Measurements from ENCODE around the gene SLC20A1.
"Not testable (repeated sequence)": the region's sequence is repeated elsewhere in the genome, so short reads cannot be mapped to it uniquely, and the experiment has no call there.

The SLC20A1 gene

DNA sequence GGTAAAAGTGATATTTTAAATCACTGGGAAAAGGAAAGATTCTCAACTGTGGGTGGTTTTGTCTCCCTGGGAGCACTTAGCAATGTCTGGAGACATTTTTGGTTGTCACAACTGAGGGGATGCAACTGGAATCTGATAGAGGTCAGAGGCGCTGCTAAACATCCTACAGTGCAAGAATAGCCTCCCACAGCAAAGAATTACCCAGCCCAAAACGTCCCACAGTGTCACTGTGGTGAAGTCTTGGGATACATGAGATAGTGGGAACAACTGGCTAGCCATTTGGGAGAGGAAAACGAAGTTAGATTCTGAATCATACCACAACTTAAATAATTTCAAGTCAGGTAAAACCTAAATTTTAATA lies 38.7 kb downstream of the SLC20A1 start:
- DNase-seq: no peak

DNA sequence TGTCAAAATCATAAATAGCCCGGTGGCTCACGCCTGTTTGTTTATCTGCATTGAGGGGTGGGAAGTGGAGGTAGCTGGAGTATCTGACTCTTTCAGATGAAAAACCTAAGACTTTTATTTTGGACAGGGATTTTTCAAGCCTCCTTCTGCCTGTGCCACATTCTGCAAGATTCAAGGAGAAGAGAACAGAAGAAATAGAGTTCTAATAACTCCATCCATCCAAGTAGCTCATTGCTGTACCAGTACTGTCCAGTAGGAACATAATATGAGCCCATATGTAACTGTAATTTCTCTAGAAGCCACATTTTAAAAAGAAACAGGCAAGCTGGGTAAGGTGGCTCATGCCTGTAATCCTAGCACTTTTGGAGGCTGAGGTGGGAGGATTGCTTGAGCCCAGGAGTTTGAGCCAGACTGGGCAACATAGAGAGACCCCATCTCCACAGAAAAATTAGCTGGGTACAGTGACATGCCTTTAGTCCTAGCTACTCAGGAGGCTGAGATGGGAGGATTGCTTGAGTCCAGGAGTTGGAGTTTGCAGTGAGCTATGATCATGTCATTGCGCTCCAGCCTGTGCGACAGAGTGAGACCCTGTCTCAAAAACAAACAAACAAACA lies 39.6 kb downstream of the SLC20A1 start:
- DNase-seq: no peak

DNA sequence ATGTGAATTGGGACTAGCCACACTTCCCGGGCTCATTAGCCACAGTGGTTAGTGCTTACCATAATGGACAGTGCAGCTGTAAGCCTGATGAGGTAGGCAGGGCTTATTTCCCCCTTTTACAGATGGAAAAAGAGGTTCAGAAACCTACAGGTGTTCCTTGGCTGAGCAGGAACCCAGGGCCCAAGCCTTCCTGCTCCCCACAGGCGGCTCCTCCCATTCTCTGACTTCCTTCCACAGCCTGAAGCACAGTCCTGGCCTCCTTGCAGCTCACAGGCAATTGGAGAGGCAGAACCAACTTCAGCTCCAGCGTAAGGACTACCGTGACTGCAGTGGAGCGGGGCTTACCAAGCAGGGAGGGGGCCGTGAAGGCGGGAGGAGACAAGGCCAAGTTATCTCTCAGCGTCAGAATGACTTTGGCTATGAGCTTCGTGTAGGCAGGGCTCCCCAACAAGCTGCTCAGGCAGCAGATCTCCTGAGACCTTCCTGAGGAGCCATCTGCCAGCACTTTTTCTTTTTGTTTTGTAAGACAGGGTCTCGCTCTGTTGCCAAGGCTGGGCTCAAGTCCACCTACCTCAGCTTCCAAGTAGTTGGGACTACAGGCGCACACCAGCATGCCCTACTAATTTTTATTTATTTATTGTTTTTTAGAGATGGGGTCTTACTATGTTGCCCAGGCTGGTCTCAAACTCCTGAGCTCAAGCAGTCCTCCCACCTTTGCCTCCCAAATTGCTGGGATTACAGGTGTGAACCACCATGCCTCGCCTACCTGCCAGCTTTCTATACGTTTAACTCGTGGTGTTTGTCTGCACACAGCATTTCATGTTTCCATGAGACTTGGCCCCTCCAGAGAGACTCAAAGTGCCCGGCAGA lies 40.8 kb downstream of the SLC20A1 start:
- DNase-seq: no peak

DNA sequence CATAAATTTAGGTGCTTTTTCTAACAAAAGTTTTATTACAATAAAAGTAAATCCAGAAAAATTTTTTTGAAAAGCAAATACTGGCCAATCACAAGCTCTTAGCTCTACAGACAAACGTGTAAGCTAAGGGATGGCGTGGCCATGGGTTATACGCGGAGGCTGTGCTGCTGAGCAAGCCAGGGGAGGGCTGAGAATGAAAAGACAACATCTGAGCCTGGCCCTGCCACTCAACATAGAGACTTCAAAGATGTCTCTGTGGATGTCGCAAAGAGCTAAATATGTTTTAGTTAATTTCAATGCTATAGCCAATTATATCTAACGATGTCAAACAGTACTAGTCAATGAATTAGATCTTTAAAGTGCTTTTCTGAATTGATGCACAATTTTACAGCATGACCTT lies 41.8 kb downstream of the SLC20A1 start:
- DNase-seq: no peak

DNA sequence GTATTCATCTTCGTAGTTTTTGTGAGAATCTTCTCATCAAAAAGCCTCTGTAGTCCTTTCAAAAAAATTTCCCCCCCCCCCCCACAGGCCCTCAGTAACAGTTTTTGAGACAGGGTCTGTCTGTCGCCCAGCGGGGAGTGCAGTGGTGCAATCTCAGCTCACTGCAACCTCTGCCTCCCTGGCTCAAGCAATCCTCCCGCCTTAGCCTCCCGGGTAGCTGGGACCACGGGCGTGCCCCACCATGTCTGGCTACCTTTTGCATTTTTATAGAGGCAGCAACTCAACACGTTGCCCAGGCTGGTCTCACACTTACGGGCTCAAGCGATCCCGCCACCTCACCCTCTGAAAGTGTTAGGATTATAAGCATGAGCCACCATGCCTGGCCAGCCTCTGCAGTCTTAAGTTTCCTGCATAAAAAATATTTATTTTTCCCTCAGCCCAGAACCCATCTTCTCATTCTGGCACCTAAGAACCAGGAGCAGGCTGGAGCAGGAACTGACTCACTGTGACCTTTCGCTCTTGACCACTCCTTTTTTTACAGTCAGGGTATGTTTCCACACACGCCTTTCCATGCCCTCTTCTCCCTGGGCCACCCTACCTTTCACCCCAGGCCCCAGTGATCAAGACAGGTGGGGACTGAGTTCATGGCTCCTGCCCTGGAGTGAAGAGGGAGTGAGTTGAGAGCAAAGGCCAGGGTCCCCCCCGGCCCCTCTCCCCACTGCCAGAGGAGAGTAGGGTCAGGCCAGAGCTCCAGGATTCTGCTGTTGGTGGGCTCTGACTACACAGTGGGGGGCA lies 42.5 kb downstream of the SLC20A1 start:
- DNase-seq: no peak

DNA sequence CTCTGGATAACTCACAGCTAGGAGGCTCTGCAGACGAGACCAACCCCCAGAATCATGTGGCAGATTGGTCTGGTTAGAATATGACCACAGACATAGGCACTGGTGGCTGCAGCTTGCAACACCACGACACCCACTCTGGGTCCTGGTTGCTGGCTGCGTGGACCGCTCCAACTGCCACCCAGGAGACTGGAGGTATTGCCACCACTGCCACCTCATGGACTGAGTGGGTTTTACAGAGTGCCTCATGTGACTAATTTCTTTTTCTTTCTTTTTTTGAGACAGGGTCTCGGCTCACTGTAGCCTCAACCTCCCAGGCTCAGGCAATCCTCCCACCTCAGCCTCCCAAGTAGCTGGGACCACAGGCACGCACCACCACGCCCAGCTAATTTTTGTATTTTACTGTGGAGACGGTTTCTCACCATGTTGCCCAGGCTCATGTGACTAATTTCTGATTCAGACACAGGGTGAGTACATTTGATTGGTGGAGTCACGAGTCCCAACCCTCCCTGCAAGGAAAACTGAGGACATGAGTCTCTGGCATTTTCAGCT lies 45.2 kb downstream of the SLC20A1 start:
- DNase-seq: peak; percentile 67

DNA sequence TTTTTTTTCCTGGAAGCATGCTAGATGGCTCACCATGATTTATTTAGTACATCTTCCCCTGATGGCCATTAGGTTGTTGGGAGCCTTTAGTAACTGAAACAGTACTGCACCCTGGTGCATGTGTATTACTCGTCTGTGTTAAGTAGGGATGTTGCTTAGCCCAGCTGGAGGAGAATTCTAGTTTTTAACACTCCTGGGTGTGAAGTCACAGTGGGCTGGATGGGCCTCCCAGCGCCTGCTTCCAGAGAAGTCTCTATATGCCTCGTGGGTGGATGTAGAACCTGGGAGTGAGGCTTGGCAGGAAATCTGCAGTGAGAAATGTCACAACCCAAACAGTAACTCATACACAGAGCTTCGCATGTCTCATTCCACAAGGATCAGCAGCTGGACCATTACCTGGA lies 46.1 kb downstream of the SLC20A1 start:
- DNase-seq: no peak

DNA sequence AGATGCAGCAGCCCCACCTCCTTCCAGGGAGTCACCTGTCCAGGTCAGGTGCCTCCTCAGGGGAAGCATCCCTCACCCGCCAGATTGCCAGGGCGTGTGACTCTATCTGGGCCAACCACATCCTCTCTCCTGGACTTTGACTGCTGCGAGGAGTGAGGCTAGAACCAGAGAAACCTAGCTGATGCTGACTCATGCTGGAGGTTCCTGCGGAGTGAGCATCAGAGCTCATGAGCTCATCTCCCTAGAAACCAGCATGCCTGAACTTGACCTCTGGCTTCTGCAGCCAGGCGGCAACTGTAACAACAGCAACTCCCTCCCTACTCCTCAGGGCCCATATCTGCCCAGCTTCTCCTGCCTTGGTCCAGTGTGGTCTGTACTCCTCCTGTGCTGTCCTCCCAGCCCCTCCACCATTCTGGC lies 46.8 kb downstream of the SLC20A1 start:
- DNase-seq: peak; percentile 54

DNA sequence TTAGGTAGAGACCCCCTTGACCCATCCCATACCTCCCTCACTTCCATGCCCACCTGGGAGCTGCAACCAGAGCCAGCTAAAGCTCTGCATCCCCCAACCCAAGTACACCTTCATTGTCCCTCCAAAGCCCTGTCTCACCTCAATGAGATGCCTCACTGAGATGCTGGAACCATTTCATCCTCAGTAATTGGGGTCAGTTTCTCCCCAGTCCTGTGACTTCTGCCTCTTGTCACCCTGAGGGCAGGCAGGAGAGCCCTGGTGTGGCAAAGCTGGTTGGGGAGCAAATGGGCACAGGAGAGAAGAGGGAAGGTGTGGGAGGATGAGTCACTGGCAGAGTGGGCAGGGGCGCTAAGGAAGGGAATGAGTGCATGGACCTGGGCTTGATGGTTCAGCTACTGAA lies 47.2 kb downstream of the SLC20A1 start:
- DNase-seq: peak; percentile 62

DNA sequence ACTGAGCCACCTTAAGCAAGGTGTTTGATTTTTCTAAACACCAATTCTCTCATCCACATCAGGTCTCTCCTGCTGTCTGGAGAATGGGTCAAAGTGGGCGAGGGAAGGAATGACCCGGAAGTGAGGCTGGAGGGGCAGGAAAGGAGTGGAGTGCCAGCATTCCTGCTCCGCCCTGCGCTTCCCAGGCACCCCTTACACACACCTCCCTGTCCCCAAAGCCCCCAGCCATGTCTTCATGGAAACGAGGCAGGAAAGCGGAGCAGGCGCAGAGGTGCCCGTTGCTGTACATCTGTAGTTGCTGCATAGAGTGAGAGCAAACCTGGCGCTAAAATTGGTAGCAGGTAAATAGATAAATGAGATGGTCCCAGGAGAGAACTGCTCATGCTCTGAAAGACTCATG lies 47.9 kb downstream of the SLC20A1 start:
- no peak for DNase-seq

DNA sequence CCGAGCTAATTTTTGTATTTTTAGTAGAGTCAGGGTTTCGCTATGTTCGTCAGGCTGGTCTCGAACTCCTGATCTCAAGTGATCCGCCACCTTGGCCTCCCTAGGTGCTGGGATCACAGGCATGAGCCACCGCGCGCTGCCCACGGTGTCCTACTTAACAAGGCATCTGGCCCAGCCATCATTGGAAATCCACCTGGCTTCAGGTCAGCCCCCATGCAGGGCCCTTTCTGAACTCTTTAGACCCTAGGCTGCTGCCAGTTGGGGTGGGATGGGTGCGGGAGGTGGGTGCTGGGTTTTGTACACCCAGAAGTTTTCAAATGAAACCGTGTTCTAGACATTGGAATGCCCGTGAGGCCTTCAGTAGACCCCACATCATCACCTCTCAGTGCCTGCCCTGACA lies 48.4 kb downstream of the SLC20A1 start:
- DNase-seq: no peak

DNA sequence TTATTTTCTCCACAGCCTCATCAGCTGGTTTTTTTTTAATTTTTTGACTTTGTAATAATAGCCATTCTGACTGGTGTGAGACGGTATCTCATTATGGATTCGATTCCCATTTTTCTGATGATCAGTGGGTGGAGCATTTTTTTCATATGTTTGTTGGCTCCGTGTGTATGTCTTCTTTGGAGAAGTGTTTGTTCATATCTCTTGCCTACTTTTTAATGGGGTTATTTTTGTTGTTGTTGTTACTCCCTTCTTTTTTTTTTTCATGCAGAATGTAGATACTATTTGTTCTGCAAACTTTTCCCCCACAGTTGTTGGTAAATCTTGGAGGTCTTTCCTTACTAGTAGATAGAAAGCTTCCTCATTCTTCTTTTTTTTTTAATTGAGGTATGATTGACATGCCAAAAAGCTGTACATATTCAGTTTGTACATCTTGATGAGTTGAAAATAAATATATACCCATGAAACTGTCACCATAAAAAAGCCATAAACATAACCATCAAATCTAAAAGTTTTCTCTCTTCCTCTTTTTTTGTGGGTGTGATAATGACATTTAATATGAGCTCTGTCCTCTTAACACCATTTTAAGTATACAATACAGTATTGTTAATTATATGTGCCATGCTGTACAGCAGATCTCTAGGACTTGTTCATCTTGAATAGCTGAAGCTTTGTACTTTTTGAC lies 53.2 kb downstream of the SLC20A1 start:
- DNase-seq: no peak

DNA sequence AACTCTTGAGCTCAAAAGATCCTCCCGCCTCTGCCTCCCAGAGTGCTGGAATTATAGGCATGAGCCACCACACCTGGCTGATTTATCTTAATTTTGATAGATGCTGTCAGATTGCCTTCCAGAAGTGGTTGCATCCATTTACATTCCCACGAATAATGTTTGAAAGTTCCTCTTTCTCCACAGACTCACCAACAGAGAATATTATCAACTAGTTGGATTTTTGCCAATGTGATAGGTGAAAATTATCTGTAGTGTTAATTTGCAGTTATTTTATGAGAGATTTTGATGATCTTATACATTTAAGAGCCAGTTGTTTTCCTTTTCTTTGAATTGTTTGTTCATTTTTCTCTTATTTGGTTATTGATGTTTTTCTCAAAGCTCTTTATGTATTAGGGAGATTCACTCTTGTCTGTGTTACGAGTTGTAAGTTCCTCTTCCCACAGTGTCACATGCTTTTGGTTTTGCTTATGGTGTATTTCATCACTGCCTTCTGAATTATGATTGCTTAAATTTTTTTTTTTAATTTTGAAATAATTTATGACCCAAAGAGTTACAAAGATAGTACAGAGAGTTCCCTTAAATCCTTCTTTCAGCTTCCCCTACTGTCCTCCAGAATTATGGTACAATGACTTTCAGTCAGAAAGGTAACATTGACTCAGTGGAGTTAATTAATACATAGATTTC lies 54.4 kb downstream of the SLC20A1 start:
- no peak for DNase-seq

DNA sequence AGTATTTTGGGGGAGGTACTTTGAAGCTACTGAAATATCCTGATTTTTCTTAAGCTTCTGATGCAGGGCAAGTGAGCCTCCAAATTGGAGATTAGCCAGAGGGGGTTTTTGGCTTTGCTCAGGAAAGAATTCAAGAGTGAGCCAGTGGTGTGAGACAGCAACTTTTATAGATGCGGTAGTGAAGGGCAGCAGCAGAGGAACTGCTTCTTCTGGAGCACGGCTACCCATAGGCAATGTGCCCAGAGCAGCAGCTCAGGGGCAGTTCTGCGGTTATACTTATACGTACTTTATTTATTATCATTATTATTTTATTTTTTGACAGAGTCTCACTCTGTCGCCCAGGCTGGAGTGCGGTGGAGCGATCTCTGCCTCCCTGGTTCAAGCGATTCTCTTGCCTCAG lies 55.3 kb downstream of the SLC20A1 start:
- DNase-seq: no peak

DNA sequence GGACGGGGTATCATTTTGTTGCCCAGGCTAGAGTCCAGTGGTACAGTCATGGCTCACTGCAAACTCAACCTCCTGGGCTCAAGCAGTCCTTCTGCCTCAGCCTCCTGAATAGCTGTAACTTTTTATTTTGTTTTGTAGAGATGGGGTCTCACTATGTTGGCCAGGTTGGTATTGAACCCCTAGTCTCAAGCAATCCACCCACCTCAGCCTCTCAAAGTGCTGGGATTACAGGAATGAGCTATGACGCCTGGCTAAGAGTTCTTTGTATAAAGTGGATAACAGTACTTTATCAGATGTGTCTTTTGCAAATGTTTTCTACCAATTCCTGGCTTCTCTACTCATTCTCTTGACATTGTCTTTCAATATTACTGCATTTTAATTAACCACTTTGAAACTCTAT lies 57.9 kb downstream of the SLC20A1 start:
- no peak for DNase-seq

DNA sequence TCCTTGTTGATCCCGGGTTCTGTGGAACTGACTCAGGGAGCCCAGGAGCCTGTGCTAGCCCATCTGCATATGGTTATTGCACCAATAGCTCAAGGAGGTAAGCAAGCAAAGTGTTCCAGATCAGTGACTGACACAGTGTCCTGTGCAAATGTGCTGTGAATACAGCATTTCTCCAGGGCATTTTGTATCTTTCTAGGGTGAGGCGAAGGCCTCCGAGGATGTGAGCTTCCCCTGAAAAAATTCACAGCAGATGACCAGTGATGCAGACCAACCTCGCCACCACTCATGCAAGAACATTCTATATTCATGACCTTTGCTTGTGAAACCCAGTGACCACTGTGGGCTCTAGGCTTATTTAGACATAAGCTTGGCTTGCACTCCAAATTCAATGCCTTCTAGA lies 59.8 kb downstream of the SLC20A1 start:
- no peak for DNase-seq

DNA sequence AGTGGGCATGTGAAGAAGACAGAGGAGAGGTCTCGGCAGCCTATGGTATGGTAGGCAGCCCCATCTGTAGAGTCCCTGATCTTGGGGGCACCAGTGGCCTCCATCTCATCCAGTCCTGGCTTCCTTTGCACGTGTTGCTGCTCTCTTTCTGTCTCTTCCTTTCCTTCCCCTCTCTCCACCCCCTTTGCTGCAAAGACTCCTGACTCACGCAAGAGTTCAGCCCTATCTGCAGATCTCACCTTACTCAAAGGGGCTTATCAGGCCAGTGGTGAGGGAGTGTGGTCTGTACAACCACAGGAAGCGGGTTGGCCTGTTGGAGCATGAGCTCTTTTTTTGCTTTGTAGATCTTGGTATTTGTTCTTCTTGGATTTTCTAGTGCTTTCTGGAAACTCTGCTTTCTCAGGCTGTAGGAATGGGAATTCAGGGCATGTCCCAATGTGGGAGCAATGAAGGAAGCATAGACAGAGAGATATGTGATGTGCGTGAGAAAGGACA lies 60.5 kb downstream of the SLC20A1 start:
- DNase-seq: peak; percentile 46

DNA sequence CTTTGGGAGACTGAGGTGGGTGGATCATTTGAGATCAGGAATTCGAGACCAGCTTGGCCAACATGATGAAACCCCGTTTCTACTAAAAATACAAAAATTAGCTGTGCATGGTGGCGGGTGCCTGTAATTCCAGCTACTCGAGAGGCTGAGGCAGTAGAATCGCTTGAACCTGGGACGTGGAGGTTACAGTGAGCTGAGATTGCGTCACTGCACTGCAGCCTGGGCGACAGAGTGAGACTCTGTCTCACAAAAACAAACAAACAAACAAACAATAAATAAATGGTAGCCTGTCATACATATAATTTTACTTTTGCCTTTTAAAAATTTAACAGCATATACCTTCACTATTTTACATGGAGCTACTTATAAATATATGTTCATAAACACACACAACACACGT lies 61.2 kb downstream of the SLC20A1 start:
- DNase-seq: not testable (repeated sequence)

DNA sequence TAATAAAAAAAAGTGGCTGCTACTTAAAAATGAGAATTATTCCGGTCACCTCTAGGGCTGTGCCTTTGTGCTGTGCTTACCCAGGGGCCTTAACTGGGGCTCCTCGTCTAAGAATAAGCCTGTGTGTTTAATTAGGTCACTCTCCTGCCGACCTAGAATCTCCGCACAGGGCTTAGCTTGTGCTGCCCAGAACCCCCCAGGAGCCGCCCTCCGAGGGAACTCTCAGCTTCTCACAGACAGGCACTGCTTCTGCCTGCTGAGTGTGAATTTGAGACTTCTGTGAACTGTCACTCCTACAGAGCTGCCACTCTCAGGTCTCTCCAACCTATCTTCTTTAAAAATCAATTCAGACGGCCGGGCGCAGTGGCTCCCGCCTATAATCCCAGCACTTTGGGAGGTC lies 63.2 kb downstream of the SLC20A1 start:
- DNase-seq: no peak

DNA sequence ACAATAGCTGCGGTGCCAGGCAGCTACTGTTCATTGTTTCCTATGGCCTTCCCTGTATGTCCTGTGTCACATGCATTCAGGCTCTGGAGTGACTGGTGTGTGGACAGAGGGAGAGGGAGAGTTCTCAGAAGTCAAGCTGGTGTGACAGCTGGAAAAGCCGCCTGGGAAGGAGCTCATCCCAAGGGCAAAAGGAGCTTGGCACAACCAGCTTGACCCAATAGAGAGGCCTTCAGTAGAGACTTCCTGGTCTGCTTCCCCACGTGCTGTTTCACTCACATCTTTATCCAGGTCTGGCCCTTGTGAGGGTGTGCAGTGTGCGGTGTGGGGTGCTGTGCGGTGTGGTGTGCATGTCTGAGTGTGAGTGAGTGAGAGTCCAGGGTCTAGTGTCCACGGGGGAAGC lies 64.0 kb downstream of the SLC20A1 start:
- DNase-seq: no peak

DNA sequence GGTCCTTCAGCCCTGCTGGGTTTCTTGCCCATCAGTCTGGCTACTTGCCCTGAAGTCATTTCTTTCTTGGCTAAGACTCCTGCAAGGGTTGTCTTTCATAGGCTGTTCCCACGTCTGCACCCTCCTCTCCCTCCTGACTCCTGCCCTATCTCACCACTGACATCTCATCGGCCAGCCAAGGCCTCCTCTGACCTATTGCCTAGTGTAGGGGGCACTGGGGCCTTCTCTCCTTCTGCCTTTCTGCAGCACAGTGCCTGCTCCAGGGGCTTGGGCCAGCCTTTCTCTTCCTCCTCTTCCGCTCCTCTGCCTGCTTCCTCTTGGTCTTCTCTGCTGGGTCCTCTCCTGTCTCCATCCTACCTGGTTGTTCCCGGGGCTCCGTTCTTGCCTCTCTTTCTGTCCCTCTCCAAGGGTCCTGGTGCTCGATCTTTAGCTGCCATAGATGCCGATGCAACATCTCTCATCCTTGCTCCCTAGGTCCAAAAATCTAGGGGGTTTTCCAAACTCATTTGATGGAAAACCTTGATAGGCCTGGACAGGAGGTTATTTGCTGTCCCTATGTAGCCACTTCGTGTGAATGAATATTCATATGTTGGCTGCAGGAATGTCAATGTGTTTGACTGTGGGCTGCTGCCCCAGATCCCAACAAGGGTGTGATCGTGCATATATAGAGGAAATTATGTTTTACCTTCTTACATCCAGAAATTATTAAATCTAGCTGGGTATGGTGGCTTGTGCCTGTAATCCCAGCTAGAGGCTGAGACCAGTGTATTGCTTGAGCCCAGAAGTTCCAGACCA lies 65.4 kb downstream of the SLC20A1 start:
- DNase-seq: no peak

Measured in activated naive CD4-positive, alpha-beta T cell treated with Interleukin-2 at 50 U/mL for 16 hours (primary cell).